GM15510 (cell line): Measurements from ENCODE around the gene WRAP73.

ENCODE experiments used
- POLR2A ChIP-seq: IDR thresholded peaks from 3 replicates; pipeline ENCODE4 v1.6.1; 2011; ENCODE audit warnings: borderline replicate concordance; ENCODE audit not compliant: insufficient read length; ENCODE audit errors: extremely low read depth

The WRAP73 gene

GRCh38 chr1:3675436-3675835 lies 25.5 kb upstream of the WRAP73 start:
- no peak for TF ChIP-seq POLR2A

GRCh38 chr1:3674100-3675094 lies 24.5 kb upstream of the WRAP73 start:
- no peak for TF ChIP-seq POLR2A

- TF ChIP-seq POLR2A, result peak; percentile 9
These were observed 23.6 kb upstream of the WRAP73 start for GRCh38 chr1:3673381-3674099.

GRCh38 chr1:3672971-3673361 lies 23.1 kb upstream of the WRAP73 start:
- no peak for TF ChIP-seq POLR2A

- no peak for TF ChIP-seq POLR2A
These were observed 22.5 kb upstream of the WRAP73 start for GRCh38 chr1:3672231-3672970.

- no peak for TF ChIP-seq POLR2A
These were observed 21.7 kb upstream of the WRAP73 start for GRCh38 chr1:3671371-3672180.

GRCh38 chr1:3670823-3671265 lies 20.9 kb upstream of the WRAP73 start:
- TF ChIP-seq POLR2A, result no peak

- TF ChIP-seq POLR2A, result no peak
These were observed 20.1 kb upstream of the WRAP73 start for GRCh38 chr1:3669971-3670431.

- TF ChIP-seq POLR2A, result no peak
These were observed 19.5 kb upstream of the WRAP73 start for GRCh38 chr1:3669421-3669821.

- TF ChIP-seq POLR2A, result no peak
These were observed 18.8 kb upstream of the WRAP73 start for GRCh38 chr1:3668585-3669300.

- TF ChIP-seq POLR2A, result no peak
These were observed 18.2 kb upstream of the WRAP73 start for GRCh38 chr1:3668148-3668547.

- TF ChIP-seq POLR2A, result no peak
These were observed 14.9 kb upstream of the WRAP73 start for GRCh38 chr1:3664700-3665375.

GRCh38 chr1:3663999-3664699 lies 14.2 kb upstream of the WRAP73 start:
- no peak for TF ChIP-seq POLR2A

- TF ChIP-seq POLR2A, result no peak
These were observed 12.3 kb upstream of the WRAP73 start for GRCh38 chr1:3662080-3662671.
